ENCODE measurements around the gene OR4Q3. TPM values are rescaled to one million over a fixed set of nuclear protein-coding genes. Genes with fewer than 3 reads are reported as not detected.
"Not testable (repeated sequence)": the region's sequence is repeated elsewhere in the genome, so short reads cannot be mapped to it uniquely, and the experiment has no call there.

OR4Q3 gene
- total RNA-seq, 1 donor from 2014 or later, result not detected

- intact Hi-C loops (cut with micrococcal nuclease), result no loop called here
- ATAC-seq (ENCODE audit: low read depth) (no peak), DNase-seq (no peak)
- Mint-ChIP-seq H3K27me3 (no peaks in the 10 kb centered on the region), H3K9me3 (peaks cover 14% of the 10 kb centered on the region), H3K27ac (no peak overlapping the region), H3K36me3 (ENCODE audit: low read depth) (no peaks in the 10 kb centered on the region), H3K4me3 (no peak overlapping the region), H3K4me1 (no peaks in the 10 kb centered on the region)
- no peak for TF ChIP-seq CTCF (IDR thresholded peaks at IDR 0.05)
- ChIA-PET POLR2A (no interaction called here), CTCF (no interaction called here)
Observed at GRCh38 chr14:19771895-19772430, 28.6 kb downstream of the OR4Q3 start.

GRCh38 chr14:19772454-19772853 is 29.1 kb downstream of the OR4Q3 start:
- H3K27ac Mint-ChIP-seq; intact Hi-C loops (cut with micrococcal nuclease); H3K4me1 Mint-ChIP-seq; H3K36me3 Mint-ChIP-seq (ENCODE audit: low read depth); POLR2A ChIA-PET; H3K27me3 Mint-ChIP-seq; DNase-seq; H3K4me3 Mint-ChIP-seq; CTCF ChIA-PET; ATAC-seq (ENCODE audit: low read depth): not testable (repeated sequence)
- H3K9me3 Mint-ChIP-seq, result peaks cover 14% of the 10 kb centered on the region

- H3K9me3 Mint-ChIP-seq, result peaks cover 14% of the 10 kb centered on the region
- CTCF ChIA-PET; POLR2A ChIA-PET; intact Hi-C loops (cut with micrococcal nuclease); ATAC-seq (ENCODE audit: low read depth); H3K27ac Mint-ChIP-seq; H3K36me3 Mint-ChIP-seq (ENCODE audit: low read depth); H3K27me3 Mint-ChIP-seq; H3K4me1 Mint-ChIP-seq; H3K4me3 Mint-ChIP-seq; DNase-seq: not testable (repeated sequence)
Observed at GRCh38 chr14:19773204-19773603, 29.8 kb downstream of the OR4Q3 start, which contains the start of gene OR4M1. Gene OR4M1, plus strand, starts transcription at chr14:19773504. Its CDS starts 6,819 bp downstream, at chr14:19780323.

- Mint-ChIP-seq H3K4me3 (no peak overlapping the region), H3K27ac (no peak overlapping the region)
- POLR2A ChIA-PET, result no interaction called here
Observed at GRCh38 chr14:19775587-19775986, 32.2 kb downstream of the OR4Q3 start.

GRCh38 chr14:19785848-19786247 is 42.5 kb downstream of the OR4Q3 start:
- POLR2A ChIA-PET; DNase-seq; CTCF ChIA-PET; H3K9me3 Mint-ChIP-seq; H3K4me3 Mint-ChIP-seq; H3K27me3 Mint-ChIP-seq; H3K4me1 Mint-ChIP-seq; intact Hi-C loops (cut with micrococcal nuclease); ATAC-seq (ENCODE audit: low read depth); H3K36me3 Mint-ChIP-seq (ENCODE audit: low read depth); H3K27ac Mint-ChIP-seq: not testable (repeated sequence)

More at GRCh38 chr14:19775587-19775986, 32.2 kb downstream of the OR4Q3 start:
- TF ChIP-seq CTCF (IDR thresholded peaks at IDR 0.05), result no peak
- Mint-ChIP-seq H3K4me1 (no peaks in the 10 kb centered on the region), H3K27me3 (no peaks in the 10 kb centered on the region), H3K9me3 (peaks cover 11% of the 10 kb centered on the region), H3K36me3 (ENCODE audit: low read depth) (no peaks in the 10 kb centered on the region)
- intact Hi-C loops (cut with micrococcal nuclease), result no loop called here
- DNase-seq (no peak), ATAC-seq (ENCODE audit: low read depth) (no peak)
- CTCF ChIA-PET, result no interaction called here

- CTCF ChIA-PET; intact Hi-C loops (cut with micrococcal nuclease); POLR2A ChIA-PET; ATAC-seq (ENCODE audit: low read depth); H3K4me1 Mint-ChIP-seq; DNase-seq; H3K36me3 Mint-ChIP-seq (ENCODE audit: low read depth); H3K27ac Mint-ChIP-seq; H3K27me3 Mint-ChIP-seq; H3K9me3 Mint-ChIP-seq; H3K4me3 Mint-ChIP-seq: not testable (repeated sequence)
Observed at GRCh38 chr14:19787318-19787717, 43.9 kb downstream of the OR4Q3 start.

- CTCF ChIA-PET; intact Hi-C loops (cut with micrococcal nuclease); DNase-seq; ATAC-seq (ENCODE audit: low read depth); POLR2A ChIA-PET; H3K36me3 Mint-ChIP-seq (ENCODE audit: low read depth); H3K9me3 Mint-ChIP-seq; H3K4me1 Mint-ChIP-seq; H3K27ac Mint-ChIP-seq; H3K4me3 Mint-ChIP-seq; H3K27me3 Mint-ChIP-seq: not testable (repeated sequence)
Observed at GRCh38 chr14:19788150-19788549, 44.8 kb downstream of the OR4Q3 start.

- ATAC-seq (ENCODE audit: low read depth); H3K27ac Mint-ChIP-seq; H3K27me3 Mint-ChIP-seq; H3K4me1 Mint-ChIP-seq; H3K4me3 Mint-ChIP-seq; POLR2A ChIA-PET; DNase-seq; intact Hi-C loops (cut with micrococcal nuclease); H3K9me3 Mint-ChIP-seq; H3K36me3 Mint-ChIP-seq (ENCODE audit: low read depth); CTCF ChIA-PET: not testable (repeated sequence)
Observed at GRCh38 chr14:19796520-19797108, 53.2 kb downstream of the OR4Q3 start.

Other genes starting within 250 kb of the OR4Q3 start
- not detected in 2 replicates for gene OR11H2, start 29.7 kb upstream of the OR4Q3 start, total RNA-seq
- not detected in 2 replicates for gene OR4M1, start 29.9 kb downstream of the OR4Q3 start, total RNA-seq
- gene OR4N2, start 60.2 kb downstream of the OR4Q3 start, total RNA-seq, result not detected in 2 replicates
- gene OR4K2, start 131.6 kb downstream of the OR4Q3 start, total RNA-seq, result not detected in 2 replicates
- gene OR4K5, start 177.0 kb downstream of the OR4Q3 start, total RNA-seq, result not detected in 2 replicates
- gene OR4K1, start 187.3 kb downstream of the OR4Q3 start, total RNA-seq, result not detected in 2 replicates
- gene OR4K15, start 232.0 kb downstream of the OR4Q3 start, total RNA-seq, result not detected in 2 replicates

All from activated B cell treated with CpG ODN at 0.5 μM for 24 hours (primary cell).